T-helper 1 cell treated with Interleukin-12 subunit alpha and Interleukin-12 subunit beta and Interleukin-4 antibody, amounts not matched to agents 30 ng/mL and 1 ng/mL, for 36 hours (primary cell): Measurements from ENCODE around the gene HIC2. TPM values are rescaled to one million over a fixed set of nuclear protein-coding genes. Genes with fewer than 3 reads are reported as not detected.
"Not testable (repeated sequence)": the region's sequence is repeated elsewhere in the genome, so short reads cannot be mapped to it uniquely, and the experiment has no call there.

Source experiments
- intact Hi-C: fragments of 100-400 bp; cut with micrococcal nuclease; formaldehyde crosslinking; loops from one replicate; pipeline ENCODE4 v1.15.1; 2024
- total RNA-seq: library from RNA; stranded (reverse); gene quantifications from 2 replicates; pipeline ENCODE4 v1.2.3, GENCODE V29; 2022

The HIC2 gene
- total RNA-seq, 1 donor from 2014 or later, result 4.5 TPM

- intact Hi-C loops, result no loop called here
Observed at GRCh38 chr22:21449531-21450319, 32.6 kb downstream of the HIC2 start.

- intact Hi-C loops, result no loop called here
Observed at GRCh38 chr22:21450320-21450831, 33.2 kb downstream of the HIC2 start.

GRCh38 chr22:21450858-21451353 is 33.7 kb downstream of the HIC2 start:
- intact Hi-C loops, result no loop called here

GRCh38 chr22:21451545-21452520 is 34.7 kb downstream of the HIC2 start:
- intact Hi-C loops, result no loop called here

- intact Hi-C loops, result not testable (repeated sequence)
Observed at GRCh38 chr22:21452666-21453065, 35.5 kb downstream of the HIC2 start.

- intact Hi-C loops, result not testable (repeated sequence)
Observed at GRCh38 chr22:21454998-21455333, 37.8 kb downstream of the HIC2 start.

GRCh38 chr22:21455334-21456089 is 38.3 kb downstream of the HIC2 start:
- intact Hi-C loops, result no loop called here

- intact Hi-C loops, result no loop called here
Observed at GRCh38 chr22:21457023-21457787, 40.0 kb downstream of the HIC2 start.

GRCh38 chr22:21462672-21463071 is 45.5 kb downstream of the HIC2 start:
- intact Hi-C loops, result not testable (repeated sequence)

- intact Hi-C loops, result not testable (repeated sequence)
Observed at GRCh38 chr22:21467337-21468193, 50.4 kb downstream of the HIC2 start, which contains the start of gene TMEM191C. TSS of gene TMEM191C (plus strand) at chr22:21467387. CDS start at chr22:21467460, 73 bp downstream.

- intact Hi-C loops, result not testable (repeated sequence)
Observed at GRCh38 chr22:21468194-21469096, 51.3 kb downstream of the HIC2 start.

- intact Hi-C loops, result not testable (repeated sequence)
Observed at GRCh38 chr22:21469097-21469994, 52.2 kb downstream of the HIC2 start.

GRCh38 chr22:21472984-21473383 is 55.8 kb downstream of the HIC2 start:
- intact Hi-C loops, result not testable (repeated sequence)

- intact Hi-C loops, result not testable (repeated sequence)
Observed at GRCh38 chr22:21473664-21474063, 56.5 kb downstream of the HIC2 start.

GRCh38 chr22:21484039-21484438 is 66.9 kb downstream of the HIC2 start:
- intact Hi-C loops, result not testable (repeated sequence)

- intact Hi-C loops, result not testable (repeated sequence)
Observed at GRCh38 chr22:21487723-21488122, 70.6 kb downstream of the HIC2 start.

GRCh38 chr22:21489149-21489680 is 72.0 kb downstream of the HIC2 start:
- intact Hi-C loops, result not testable (repeated sequence)
